AG10803 (cell line): ENCODE results near the gene KRTAP9-7.
"Not testable (repeated sequence)": the region's sequence is repeated elsewhere in the genome, so short reads cannot be mapped to it uniquely, and the experiment has no call there.

ENCODE experiments used
- DNase-seq: peaks from one replicate; pipeline ENCODE4 v3.0.0; 2010; ENCODE audit warnings: low read depth
- H3K4me3 ChIP-seq: 2 replicates; pipeline ENCODE4 v1.5.1; 2011; ENCODE audit warnings: mild to moderate bottlenecking, low read length, control low read depth
- TF ChIP-seq, protein P1 (sequence below): conservative IDR thresholded peaks from 2 replicates; pipeline ENCODE4 v1.5.1; 2011; ENCODE audit warnings: mild to moderate bottlenecking, low read length, control low read depth, inconsistent platforms

KRTAP9-7 gene, protein sequence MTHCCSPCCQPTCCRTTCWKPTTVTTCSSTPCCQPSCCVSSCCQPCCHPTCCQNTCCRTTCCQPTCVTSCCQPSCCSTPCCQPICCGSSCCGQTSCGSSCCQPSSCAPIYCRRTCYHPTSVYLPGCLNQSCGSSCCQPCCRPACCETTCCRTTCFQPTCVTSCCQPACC

DNA sequence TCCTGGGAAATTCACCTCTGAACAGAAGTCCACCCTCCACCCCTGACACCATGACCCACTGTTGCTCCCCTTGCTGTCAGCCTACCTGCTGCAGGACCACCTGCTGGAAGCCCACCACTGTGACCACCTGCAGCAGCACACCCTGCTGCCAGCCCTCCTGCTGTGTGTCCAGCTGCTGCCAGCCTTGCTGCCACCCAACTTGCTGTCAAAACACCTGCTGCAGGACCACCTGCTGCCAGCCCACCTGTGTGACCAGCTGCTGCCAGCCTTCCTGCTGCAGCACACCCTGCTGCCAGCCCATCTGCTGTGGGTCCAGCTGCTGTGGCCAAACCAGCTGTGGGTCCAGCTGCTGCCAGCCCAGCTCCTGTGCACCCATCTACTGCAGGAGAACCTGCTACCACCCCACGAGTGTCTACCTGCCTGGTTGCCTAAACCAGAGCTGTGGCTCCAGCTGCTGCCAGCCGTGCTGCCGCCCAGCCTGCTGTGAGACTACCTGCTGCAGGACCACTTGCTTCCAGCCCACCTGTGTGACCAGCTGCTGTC lies at the start of gene KRTAP9-7:
TSS of gene KRTAP9-7 (plus strand) at position 51 of the 543 bp plus-strand sequence. CDS start at position 51, 0 bp downstream.
- not testable (repeated sequence) for DNase-seq, H3K4me3 ChIP-seq

DNA sequence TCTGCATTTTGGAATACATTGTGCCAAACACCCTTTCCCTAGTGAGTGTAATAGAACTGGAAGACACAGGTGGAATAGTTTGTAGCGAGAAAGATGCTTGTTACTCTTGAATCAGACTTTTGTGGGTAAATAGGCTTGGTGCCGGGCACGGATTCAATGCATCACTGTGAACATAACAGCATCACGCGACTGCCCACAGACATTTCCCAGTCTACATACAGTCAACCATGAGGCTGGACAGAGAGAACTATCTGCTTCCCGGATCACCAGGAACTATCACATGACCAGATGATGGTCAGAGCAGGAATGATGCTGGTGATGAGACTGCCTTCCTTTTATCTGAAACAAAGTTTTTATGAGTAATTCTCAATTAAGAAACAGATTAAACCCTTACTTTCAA lies 49.4 kb upstream of the KRTAP9-7 start:
- TF ChIP-seq, protein P1, sequence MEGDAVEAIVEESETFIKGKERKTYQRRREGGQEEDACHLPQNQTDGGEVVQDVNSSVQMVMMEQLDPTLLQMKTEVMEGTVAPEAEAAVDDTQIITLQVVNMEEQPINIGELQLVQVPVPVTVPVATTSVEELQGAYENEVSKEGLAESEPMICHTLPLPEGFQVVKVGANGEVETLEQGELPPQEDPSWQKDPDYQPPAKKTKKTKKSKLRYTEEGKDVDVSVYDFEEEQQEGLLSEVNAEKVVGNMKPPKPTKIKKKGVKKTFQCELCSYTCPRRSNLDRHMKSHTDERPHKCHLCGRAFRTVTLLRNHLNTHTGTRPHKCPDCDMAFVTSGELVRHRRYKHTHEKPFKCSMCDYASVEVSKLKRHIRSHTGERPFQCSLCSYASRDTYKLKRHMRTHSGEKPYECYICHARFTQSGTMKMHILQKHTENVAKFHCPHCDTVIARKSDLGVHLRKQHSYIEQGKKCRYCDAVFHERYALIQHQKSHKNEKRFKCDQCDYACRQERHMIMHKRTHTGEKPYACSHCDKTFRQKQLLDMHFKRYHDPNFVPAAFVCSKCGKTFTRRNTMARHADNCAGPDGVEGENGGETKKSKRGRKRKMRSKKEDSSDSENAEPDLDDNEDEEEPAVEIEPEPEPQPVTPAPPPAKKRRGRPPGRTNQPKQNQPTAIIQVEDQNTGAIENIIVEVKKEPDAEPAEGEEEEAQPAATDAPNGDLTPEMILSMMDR, result no peak
- DNase-seq, result no peak
- H3K4me3 ChIP-seq, result no peak overlapping the region

DNA sequence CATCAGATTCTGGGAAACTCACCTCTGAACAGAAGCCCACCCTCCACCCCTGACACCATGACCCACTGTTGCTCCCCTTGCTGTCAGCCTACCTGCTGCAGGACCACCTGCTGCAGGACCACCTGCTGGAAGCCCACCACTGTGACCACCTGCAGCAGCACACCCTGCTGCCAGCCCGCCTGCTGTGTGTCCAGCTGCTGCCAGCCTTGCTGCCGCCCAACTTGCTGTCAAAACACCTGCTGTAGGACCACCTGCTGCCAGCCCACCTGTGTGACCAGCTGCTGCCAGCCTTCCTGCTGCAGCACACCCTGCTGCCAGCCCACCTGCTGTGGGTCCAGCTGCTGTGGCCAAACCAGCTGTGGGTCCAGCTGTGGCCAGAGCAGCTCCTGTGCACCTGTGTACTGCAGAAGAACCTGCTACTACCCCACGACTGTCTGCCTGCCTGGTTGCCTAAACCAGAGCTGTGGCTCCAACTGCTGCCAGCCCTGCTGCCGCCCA lies 48.9 kb upstream of the KRTAP9-7 start, which contains the start of gene KRTAP9-2:
TSS of gene KRTAP9-2 (plus strand) at position 51 of the 498 bp plus-strand sequence. CDS start at position 58, 7 bp downstream.
- DNase-seq, H3K4me3 ChIP-seq: not testable (repeated sequence)

DNA sequence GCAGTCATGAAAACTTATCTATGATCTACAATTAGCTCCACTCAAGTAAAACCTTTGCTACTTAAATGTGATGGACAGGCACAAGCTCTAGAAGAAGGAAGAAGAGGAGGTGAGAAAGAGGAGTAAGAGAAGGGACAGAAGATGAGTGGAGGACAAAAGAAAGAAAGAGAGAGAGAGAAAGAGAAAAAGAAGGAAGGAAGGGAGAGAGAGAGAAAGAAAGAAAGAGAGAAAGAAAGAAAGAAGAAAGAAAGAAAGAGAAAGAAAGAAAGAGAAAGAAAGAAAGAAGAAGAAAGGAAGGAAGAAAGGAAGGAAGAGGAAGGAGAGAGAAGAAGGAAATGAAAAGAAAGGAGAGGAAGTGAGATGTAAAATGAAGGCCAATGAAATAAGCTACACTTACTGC lies 45.4 kb upstream of the KRTAP9-7 start:
- no peak for DNase-seq
- H3K4me3 ChIP-seq, result no peak overlapping the region
- TF ChIP-seq, protein P1, result no peak

DNA sequence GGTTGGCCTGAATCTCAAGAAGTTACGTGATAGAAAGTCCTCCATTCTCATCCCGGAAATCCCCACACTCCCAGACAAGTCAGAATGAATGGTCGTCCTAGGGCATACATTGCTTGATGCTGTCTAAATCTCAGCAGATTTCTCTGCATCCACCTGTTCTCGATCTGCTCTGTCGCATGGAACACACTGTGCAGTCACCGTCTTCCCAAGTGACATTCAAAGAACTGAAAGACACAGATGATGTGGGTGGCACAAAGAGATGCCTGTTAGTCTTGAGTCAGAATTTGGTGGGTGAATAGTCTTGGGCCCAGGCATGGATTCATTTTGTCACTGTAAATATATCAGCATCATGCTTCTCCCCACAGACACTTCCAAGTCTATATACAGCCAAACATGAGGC lies 43.8 kb upstream of the KRTAP9-7 start:
- TF ChIP-seq, protein P1, result no peak

DNA sequence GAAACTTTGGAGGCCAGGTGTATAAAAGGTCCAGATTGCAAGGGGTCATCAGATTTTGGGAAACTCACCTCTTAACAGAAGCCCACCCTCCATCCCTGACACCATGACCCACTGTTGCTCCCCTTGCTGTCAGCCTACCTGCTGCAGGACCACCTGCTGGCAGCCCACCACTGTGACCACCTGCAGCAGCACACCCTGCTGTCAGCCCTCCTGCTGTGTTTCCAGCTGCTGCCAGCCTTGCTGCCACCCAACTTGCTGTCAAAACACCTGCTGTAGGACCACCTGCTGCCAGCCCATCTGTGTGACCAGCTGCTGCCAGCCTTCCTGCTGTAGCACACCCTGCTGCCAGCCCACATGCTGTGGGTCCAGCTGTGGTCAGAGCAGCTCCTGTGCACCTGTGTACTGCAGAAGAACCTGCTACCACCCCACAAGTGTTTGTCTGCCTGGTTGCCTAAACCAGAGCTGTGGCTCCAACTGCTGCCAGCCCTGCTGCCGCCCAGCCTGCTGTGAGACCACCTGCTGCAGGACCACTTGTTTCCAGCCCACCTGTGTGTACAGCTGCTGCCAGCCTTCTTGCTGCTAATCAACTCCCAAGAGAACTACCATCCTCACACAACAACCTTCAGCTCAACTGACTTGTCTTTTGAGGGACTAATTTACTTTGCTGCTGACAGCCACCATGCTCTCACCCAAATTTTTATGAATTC lies 42.9 kb upstream of the KRTAP9-7 start, which contains the start of gene KRTAP9-3:
TSS of gene KRTAP9-3 (plus strand) at position 51 of the 707 bp plus-strand sequence. CDS start at position 104, 53 bp downstream.
- not testable (repeated sequence) for DNase-seq, H3K4me3 ChIP-seq

More for the DNA sequence above, 43.8 kb upstream of the KRTAP9-7 start:
- DNase-seq, result no peak
- H3K4me3 ChIP-seq, result no peak overlapping the region

DNA sequence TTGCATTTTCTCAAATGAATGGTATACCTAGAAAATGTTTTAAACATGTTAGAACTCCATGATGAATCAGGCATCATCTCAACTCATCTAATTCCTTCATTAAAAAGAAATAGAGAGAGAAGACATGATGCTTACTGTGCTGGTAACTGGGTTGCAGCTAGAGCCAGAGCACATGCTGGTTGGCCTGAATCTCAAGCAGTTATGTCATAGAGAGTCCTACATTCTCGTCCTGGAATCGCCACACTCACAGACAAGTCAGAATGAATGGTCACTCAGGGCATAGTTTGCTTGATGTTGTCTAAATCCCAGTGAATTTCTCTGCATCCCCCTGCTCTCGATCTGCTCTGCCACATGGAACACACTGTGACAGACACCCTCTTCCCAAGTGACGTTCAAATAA lies 38.4 kb upstream of the KRTAP9-7 start:
- H3K4me3 ChIP-seq, DNase-seq: not testable (repeated sequence)

DNA sequence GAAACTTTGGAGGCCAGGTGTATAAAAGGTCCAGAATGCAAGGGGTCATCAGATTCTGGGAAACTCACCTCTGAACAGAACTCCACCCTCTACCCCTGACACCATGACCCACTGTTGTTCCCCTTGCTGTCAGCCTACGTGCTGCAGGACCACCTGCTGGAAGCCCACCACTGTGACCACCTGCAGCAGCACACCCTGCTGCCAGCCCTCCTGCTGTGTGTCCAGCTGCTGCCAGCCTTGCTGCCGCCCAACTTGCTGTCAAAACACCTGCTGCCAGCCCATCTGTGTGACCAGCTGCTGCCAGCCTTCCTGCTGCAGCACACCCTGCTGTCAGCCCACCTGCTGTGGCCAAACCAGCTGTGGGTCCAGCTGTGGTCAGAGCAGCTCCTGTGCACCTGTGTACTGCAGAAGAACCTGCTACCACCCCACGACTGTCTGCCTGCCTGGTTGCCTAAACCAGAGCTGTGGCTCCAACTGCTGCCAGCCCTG lies 37.5 kb upstream of the KRTAP9-7 start, which contains the start of gene KRTAP9-8:
TSS of gene KRTAP9-8 (plus strand) at position 51 of the 489 bp plus-strand sequence. CDS start at position 104, 53 bp downstream.
- not testable (repeated sequence) for H3K4me3 ChIP-seq, DNase-seq

DNA sequence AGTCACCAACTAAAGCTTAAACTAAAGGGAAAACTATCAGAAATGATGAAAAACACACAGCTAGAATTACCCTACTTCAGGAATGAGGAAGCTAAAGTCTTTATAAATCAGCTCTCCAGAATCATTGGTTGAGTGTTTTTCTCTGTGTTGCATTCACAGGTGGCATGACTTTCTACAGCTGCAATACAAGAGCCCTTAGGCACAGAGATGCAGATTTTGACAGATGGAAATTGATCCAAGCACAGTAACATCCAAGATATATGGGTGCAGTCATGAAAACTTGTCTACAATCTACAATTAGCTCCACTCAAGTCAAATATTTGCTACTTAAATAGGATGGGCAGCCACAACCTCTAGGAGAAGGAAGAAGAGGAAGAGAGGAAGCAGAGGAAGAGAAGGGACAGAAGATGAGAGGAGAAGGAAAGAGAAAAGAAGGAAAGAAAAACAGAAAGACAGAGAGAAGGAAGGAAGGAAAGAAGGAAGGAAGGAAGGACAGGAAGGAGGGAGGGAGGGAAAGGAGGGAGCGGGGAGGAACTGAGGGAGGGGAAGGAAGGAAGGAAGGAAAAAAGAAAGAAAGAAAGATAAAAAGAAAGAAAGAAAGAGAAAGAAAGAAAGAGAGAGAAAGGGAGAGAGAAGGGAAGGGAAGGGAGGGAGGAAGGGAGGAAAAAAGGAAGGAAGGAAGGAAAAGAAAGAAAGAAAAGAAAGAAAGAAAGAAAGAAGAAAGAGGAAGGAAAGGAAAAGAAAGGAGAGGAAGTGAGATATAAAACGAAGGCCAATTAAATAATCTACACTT lies 28.3 kb upstream of the KRTAP9-7 start:
- DNase-seq, H3K4me3 ChIP-seq: not testable (repeated sequence)

DNA sequence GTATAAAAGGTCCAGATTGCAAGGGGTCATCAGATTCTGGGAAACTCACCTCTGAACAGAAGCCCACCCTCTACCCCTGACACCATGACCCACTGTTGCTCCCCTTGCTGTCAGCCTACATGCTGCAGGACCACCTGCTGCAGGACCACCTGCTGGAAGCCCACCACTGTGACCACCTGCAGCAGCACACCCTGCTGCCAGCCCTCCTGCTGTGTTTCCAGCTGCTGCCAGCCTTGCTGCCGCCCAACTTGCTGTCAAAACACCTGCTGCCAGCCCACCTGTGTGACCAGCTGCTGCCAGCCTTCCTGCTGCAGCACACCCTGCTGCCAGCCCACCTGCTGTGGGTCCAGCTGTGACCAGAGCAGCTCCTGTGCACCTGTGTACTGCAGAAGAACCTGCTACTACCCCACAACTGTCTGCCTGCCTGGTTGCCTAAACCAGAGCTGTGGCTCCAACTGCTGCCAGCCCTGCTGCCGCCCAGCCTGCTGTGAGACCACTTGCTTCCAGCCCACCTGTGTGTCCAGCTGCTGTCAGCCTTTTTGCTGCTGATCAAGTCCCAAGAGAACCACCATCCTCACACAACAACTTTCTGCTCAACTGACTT lies 25.8 kb upstream of the KRTAP9-7 start, which contains the start of gene KRTAP9-4:
TSS of gene KRTAP9-4 (plus strand) at position 51 of the 604 bp plus-strand sequence. CDS start at position 85, 34 bp downstream.
- H3K4me3 ChIP-seq, DNase-seq: not testable (repeated sequence)
